Forelimb muscle (tissue), 1 donor: Measurements from ENCODE around the gene TOR3A. TPM values are rescaled to one million over a fixed set of nuclear protein-coding genes. Genes with fewer than 3 reads are reported as not detected.

Source experiments
- DNase-seq: peaks from one replicate; pipeline ENCODE4 v3.0.0-alpha.2; 2013; ENCODE audit warnings: low read depth
- polyA plus RNA-seq: library from polyadenylated mRNA; unstranded; fragments of 120-200 nt; gene quantifications from one replicate; pipeline ENCODE4 v1.2.1, GENCODE V29; 2013; ENCODE audit not compliant: insufficient read length

The TOR3A gene
- polyA plus RNA-seq, 1 donor, result 15.8 TPM

GRCh38 chr1:179066471-179066870 lies 15.4 kb upstream of the TOR3A start:
- DNase-seq, result no peak

- DNase-seq, result no peak
Measured at GRCh38 chr1:179077396-179077795, 4.5 kb upstream of the TOR3A start.

GRCh38 chr1:179079113-179079761 lies 2.6 kb upstream of the TOR3A start:
- peak; percentile 57 for DNase-seq

GRCh38 chr1:179080866-179081686 lies 794 bp upstream of the TOR3A start:
- DNase-seq, result no peak

DNA sequence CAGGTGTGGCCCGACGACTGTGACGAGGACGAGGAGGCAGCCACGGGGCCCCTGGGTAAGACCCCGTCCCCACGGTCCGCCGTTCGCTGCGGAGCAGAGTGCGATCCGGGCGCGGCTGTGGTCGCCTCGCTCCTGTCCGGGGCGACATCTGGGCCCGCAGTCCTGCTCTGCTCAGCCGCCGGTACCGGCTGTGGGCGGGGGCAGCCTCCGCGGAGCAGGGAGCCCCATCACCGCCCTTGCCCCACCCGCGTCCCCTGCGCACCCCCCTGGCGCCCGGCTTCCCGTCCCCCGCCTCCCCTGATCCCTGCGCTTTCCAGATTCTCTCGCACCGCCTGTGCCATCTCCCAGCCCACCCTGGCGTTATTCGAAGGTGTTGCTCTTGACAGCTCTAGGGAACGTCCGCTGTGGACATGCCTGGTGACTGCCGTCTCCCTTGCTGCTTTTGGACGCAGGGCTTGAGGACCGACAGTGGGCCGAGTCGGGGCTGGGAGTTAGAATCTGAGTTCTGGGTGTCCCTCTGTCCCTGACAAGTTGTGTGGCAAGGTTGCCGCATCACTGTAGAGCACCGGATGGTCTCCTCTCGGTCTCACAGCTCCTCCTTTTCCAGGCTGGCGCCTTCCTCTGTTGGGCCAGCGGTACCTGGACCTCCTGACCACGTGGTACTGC lies 596 bp downstream of the TOR3A start:
- DNase-seq, result no peak

DNA sequence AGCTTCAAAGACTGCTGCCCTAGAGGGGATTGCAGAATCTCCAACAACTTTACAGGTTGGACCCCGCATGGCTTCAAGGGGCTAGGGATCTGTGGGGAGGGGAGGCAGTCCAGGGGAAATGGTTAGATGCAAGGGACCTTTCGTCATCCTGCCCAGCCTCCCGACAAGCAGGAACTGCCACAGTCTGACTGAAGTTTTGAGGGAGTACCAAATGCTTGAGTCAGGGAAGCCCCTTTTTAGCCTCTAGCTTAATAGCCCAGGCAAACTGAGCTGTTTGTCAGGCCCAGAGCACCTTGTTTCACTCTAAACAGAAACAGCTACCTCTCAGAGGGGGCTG lies 1.1 kb downstream of the TOR3A start:
- DNase-seq, result no peak

- no peak for DNase-seq
Measured at GRCh38 chr1:179083533-179083932, 1.7 kb downstream of the TOR3A start.

GRCh38 chr1:179087665-179088064 lies 5.8 kb downstream of the TOR3A start:
- DNase-seq, result no peak

- DNase-seq, result no peak
Measured at GRCh38 chr1:179089827-179090482, 8.1 kb downstream of the TOR3A start.

- no peak for DNase-seq
Measured at GRCh38 chr1:179090522-179090921, 8.7 kb downstream of the TOR3A start.

DNA sequence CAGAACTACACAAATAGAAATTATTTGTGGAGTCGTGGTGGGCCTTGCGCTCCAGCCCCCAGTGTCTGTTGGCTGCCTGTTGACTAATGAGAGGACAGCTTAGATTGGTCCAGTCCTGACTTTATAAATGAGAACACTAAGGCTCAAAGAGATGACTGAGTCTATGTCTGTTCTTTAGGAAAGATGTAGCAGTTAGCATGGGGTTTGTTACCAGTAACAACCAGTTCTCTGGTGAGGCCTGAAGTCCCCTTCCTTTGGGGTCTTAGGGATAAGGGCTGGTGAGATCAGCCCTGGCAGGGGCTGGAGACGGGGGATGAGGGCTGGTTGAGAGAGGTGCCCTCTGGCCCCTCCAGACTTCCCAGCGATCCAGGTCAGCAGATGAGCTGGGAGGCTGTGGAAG lies 9.1 kb downstream of the TOR3A start:
- no peak for DNase-seq

GRCh38 chr1:179091691-179092165 lies 9.9 kb downstream of the TOR3A start:
- DNase-seq, result no peak

GRCh38 chr1:179092896-179093461 lies 11.1 kb downstream of the TOR3A start:
- DNase-seq, result no peak

GRCh38 chr1:179094818-179095217 lies 12.9 kb downstream of the TOR3A start:
- DNase-seq, result no peak

DNA sequence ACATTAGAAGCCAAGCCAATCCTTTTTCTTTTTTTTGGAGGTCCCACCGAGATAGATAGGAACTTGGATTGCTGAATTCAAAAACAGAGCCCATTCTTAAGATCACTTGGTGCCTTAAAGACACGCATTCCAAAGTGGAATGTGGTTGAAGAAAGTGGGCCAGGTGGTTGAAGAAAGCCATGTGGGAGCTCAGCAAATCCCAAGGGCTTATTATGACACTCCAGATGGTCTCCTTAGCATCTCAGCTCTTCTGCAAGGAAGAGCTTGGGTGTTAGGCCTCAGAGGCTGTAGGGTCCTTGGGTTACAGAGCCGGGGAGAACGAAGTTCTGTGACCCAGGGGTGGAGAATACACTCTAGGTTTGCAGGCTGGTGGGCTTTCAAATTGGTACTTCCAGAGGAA lies 13.5 kb downstream of the TOR3A start:
- DNase-seq, result no peak

DNA sequence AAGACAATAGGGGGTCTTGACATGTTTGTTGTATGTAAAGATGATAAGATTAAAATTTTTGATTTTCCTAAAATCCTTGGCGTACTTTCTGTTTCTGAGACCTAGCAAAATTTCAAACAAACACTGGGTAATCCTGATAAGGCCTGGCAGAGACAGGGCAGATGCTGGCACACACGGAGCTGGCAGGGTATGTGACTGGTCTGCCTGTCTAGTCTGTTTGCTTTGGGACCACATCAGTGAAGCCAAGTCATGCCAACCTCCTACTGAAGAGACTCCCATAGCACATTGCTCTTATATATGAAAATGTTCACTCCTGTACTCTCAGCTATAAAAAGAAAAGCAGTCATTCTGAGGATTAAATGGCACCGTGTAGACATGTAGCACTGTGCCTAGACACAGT lies 14.1 kb downstream of the TOR3A start:
- no peak for DNase-seq

DNA sequence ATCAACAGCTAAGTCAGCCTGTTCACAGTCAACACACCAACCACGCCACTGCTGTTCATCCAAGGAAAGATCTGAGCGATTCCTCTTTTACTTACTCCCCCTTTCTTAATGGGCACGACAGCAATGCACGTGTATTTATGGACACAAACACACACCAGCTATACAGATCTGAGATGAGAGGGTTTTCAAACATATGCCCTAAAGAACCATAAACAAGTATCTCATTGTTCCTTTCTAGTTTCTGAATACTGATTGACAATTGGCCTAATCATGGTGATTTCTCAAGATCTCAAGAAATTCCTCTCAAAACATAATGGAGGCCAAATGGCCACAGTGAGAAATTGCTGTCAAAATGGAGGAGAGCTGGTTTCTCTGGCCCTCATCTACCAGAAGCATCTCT lies 18.0 kb downstream of the TOR3A start:
- DNase-seq, result no peak

DNA sequence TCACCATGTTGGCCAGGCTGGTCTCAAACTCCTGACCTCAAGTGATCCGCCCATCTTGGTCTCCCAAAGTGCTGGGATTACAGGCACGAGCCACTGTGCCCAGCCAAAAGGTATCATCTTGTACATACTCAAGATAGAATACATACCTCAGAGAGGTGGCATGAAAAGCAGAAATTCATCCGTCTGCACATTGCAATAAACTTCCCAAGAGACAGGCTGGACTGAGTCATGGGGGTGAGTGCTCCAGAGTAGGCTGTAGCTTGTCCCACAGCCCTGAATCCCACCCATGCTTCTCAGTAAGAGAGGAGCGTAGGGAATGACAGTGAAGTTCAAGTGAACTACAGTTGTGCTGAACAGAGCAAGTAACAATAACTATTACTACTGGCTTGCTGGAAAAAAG lies 19.7 kb downstream of the TOR3A start:
- no peak for DNase-seq

GRCh38 chr1:179103999-179104398 lies 22.1 kb downstream of the TOR3A start:
- no peak for DNase-seq

DNA sequence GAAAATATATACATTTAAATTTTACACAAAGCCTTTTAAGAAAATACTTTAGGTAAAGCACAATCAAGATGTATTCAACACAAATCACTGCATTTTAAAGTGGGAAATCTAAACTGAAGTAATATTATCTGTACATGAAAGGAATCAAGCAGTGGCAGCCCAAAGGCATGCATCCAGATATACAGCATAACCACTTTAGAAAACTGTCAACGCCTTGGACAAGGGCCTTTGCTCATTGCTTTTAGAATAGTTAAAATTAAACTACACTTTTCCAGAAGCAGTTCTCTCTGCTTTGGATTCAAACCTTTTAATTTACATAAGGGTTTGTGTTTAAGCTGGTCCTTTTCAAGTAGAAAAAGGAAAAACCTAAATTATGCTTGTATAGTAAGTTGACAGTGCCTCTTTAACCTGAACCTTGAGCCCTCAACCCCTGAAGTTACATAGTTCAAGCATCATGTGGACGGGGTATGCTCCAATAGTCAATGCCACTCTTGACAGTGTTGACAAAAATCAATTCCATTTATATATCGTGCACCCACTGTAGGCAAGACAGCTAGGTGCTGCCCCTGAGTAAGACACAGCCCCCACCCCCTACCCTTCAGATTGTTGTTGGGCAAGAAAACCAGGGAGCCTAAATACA lies 22.9 kb downstream of the TOR3A start:
- DNase-seq, result no peak

GRCh38 chr1:179105393-179105792 lies 23.5 kb downstream of the TOR3A start:
- DNase-seq, result no peak
